ENCODE results near the gene CFAP298. TPM values are rescaled to one million over a fixed set of nuclear protein-coding genes. Genes with fewer than 3 reads are reported as not detected.

Gene CFAP298
- polyA plus RNA-seq, 1 donor from 2014 or later, result 105 TPM

GRCh38 chr21:32603131-32603530 is 9.0 kb downstream of the CFAP298 start:
- Histone ChIP-seq H3F3A (ENCODE audit: insufficient read depth, low read length, poor library complexity, severe bottlenecking) (no peaks in the 10 kb centered on the region), H3K9me2 (ENCODE audit: insufficient read depth, low read length) (no peaks in the 10 kb centered on the region), H3K79me2 (replicated peaks; ENCODE audit: insufficient read depth, low read length) (no peaks in the 10 kb centered on the region), H3K9me3 (ENCODE audit: low read length) (no peaks in the 10 kb centered on the region), H2AFZ (ENCODE audit: low read depth, low read length) (no peak overlapping the region), H3K27me3 (ENCODE audit: insufficient read depth, low read depth, low read length) (no peaks in the 10 kb centered on the region), H3K27ac (ENCODE audit: low read length) (no peak overlapping the region), H4K20me1 (ENCODE audit: insufficient read depth) (no peaks in the 10 kb centered on the region), H3K4me3 (ENCODE audit: low read length) (no peak overlapping the region), H3K36me3 (ENCODE audit: insufficient read depth, low read length) (peaks cover 18% of the 10 kb centered on the region), H3K9ac (ENCODE audit: low read length) (no peak overlapping the region), H3K4me2 (ENCODE audit: low read length) (no peak overlapping the region)
- TF ChIP-seq SMC3 (conservative IDR thresholded peaks at IDR 0.05; ENCODE audit: poor library complexity) (no peak), CTCF (IDR thresholded peaks at IDR 0.05; ENCODE audit: poor library complexity, severe bottlenecking) (no peak), TAF1 (IDR thresholded peaks at IDR 0.05; ENCODE audit: low read depth) (no peak), EZH2 (IDR thresholded peaks at IDR 0.05; ENCODE audit: borderline replicate concordance, insufficient read depth, low read length, poor library complexity, severe bottlenecking) (no peak)

GRCh38 chr21:32602099-32602498 is 10.1 kb downstream of the CFAP298 start:
- no peak overlapping the region for H3K4me2 ChIP-seq (ENCODE audit: low read length)
- H4K20me1 ChIP-seq (ENCODE audit: insufficient read depth), result no peaks in the 10 kb centered on the region
- H3K4me3 ChIP-seq (ENCODE audit: low read length), result no peak overlapping the region
- TF ChIP-seq TAF1 (IDR thresholded peaks at IDR 0.05; ENCODE audit: low read depth), result no peak
- no peak for TF ChIP-seq RAD21 (conservative IDR thresholded peaks at IDR 0.05)
- no peak for TF ChIP-seq EZH2 (IDR thresholded peaks at IDR 0.05; ENCODE audit: borderline replicate concordance, insufficient read depth, low read length, poor library complexity, severe bottlenecking)
- TF ChIP-seq POLR2AphosphoS5 (IDR thresholded peaks at IDR 0.05), result no peak
- no peak for TF ChIP-seq EP300 (conservative IDR thresholded peaks at IDR 0.05; ENCODE audit: poor library complexity, severe bottlenecking)
- TF ChIP-seq CTCF (IDR thresholded peaks at IDR 0.05; ENCODE audit: poor library complexity, severe bottlenecking), result no peak
- TF ChIP-seq REST (IDR thresholded peaks at IDR 0.05; ENCODE audit: borderline replicate concordance), result no peak
- TF ChIP-seq MXI1 (conservative IDR thresholded peaks at IDR 0.05; ENCODE audit: poor library complexity, severe bottlenecking), result no peak
- no peak for TF ChIP-seq SMC3 (conservative IDR thresholded peaks at IDR 0.05; ENCODE audit: poor library complexity)
- H3K79me2 ChIP-seq (replicated peaks; ENCODE audit: insufficient read depth, low read length), result no peaks in the 10 kb centered on the region
- H2AFZ ChIP-seq (ENCODE audit: low read depth, low read length), result no peak overlapping the region
- H3F3A ChIP-seq (ENCODE audit: insufficient read depth, low read length, poor library complexity, severe bottlenecking), result no peaks in the 10 kb centered on the region
- no peak overlapping the region for H3K27ac ChIP-seq (ENCODE audit: low read length)
- no peaks in the 10 kb centered on the region for H3K9me2 ChIP-seq (ENCODE audit: insufficient read depth, low read length)
- peaks cover 18% of the 10 kb centered on the region for H3K36me3 ChIP-seq (ENCODE audit: insufficient read depth, low read length)
- H3K9ac ChIP-seq (ENCODE audit: low read length), result no peak overlapping the region
- no peaks in the 10 kb centered on the region for H3K27me3 ChIP-seq (ENCODE audit: insufficient read depth, low read depth, low read length)
- no peaks in the 10 kb centered on the region for H3K9me3 ChIP-seq (ENCODE audit: low read length)
